NK-92 (cell line): ENCODE results near the gene MAML2.
"Not testable (repeated sequence)": the region's sequence is repeated elsewhere in the genome, so short reads cannot be mapped to it uniquely, and the experiment has no call there.

ENCODE experiments used
- DNase-seq: peaks from one replicate; lab custom pipeline; 2025; ENCODE audit not compliant: unreplicated experiment; lab: John Stamatoyannopoulos, UW

MAML2 gene

GRCh38 chr11:96272529-96273222 lies 70.3 kb downstream of the MAML2 start:
- no peak for DNase-seq

- no peak for DNase-seq
Observed at GRCh38 chr11:96271777-96272176, 71.2 kb downstream of the MAML2 start.

DNA sequence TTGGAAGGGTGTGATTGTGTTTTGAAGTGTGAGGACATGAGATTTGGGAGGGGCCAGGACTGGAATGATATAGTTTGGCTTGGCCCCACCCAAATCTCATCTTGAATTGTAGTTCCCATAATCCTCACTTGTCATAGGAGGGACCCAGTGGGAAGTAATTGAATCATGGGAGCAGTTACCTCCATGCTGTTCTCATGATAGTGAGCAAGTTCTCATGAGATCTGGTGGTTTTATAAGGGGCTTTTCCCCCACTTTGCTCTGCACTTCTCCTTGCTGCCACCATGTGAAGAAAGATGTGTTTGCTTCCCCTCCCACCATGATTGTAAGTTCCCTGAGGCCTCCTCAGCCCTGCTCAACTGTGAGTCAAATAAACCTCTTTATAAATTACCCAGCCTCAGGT lies 71.6 kb downstream of the MAML2 start:
- not testable (repeated sequence) for DNase-seq

- not testable (repeated sequence) for DNase-seq
Observed at GRCh38 chr11:96268527-96268926, 74.5 kb downstream of the MAML2 start.

DNA sequence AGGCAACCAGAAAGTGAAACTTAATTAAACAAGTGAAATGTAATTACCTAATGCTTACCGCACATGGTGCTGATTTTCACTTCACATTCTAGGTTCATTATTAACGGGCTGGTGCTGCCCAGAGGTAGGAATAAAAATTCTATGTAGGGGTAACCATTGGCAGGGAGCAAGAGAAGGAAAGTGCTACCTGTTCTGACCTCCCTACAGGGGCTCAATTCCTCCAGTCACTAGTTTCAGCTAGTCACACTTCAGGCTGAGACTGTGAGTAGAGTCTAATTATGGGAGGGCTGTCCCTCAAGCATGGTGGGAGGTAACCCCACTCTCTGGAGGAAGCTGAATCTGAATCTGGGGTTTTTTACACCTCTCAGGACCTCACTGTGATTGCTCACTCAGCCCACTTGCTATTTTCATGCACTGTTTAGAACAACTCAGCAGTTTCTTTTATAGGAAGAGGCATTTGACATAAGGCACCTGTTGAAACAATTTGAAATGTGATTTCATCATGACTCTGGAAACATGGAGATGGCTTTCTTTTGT lies 75.4 kb downstream of the MAML2 start:
- no peak for DNase-seq

DNA sequence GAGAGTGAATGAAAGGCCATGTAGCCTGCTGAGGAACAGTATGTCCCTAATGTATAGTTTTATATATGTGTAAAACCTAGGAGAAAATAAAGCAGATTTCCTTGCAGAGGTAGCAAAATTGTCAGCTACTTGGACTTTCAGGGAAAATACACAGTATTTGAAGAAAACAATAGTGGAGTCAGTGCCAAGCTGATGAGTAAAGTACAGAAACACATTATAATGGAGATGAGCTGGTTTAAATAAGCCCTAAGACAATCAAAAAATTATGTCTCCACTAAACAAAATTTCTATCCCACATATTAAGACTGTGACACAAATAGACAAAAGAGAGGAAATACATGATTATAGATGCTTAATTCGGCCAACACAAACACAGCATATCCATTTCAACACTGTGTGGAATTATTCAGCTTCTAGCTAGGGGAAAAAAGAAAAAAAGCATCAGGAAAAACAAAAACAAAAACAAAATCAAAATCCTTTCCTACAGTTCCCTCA lies 75.9 kb downstream of the MAML2 start:
- no peak for DNase-seq

DNA sequence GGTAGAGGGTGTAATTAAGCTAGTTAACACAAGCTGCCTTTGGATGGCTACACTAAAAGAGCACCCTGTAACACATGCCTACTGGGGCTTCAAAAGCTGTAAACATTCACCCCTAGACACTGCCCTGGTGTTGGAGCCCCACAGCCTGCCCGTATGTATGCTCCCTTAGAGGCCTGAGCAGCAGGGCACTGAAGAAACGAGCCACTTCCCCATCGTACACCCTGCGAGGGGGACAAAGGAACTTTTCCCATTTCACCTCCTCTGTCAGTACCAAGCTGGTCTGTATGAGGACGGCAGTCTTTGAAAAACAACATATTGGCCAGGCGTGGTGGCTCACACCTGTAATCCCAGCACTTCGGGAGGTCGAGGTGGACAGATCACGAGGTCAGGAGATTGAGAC lies 77.0 kb downstream of the MAML2 start:
- DNase-seq: no peak

GRCh38 chr11:96265220-96265737 lies 77.7 kb downstream of the MAML2 start:
- no peak for DNase-seq

DNA sequence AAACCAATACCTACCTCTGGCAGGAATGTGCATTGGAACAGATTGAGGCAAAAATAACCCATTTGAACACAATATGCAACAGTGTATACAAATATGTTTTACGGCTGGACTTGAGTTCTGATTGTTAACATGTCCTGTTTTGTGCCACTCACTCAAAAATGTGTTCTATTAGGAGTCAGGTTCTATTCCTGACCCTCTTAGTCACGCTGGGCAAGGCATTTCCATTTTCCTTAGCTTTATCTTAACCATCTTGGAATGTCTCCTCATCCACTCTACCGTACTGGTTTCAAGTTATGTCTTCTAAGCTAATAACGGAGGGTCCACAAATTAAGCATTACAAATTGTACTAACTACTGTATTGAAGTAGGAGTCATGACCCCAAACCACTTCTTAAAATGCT lies 78.6 kb downstream of the MAML2 start:
- DNase-seq: no peak

DNA sequence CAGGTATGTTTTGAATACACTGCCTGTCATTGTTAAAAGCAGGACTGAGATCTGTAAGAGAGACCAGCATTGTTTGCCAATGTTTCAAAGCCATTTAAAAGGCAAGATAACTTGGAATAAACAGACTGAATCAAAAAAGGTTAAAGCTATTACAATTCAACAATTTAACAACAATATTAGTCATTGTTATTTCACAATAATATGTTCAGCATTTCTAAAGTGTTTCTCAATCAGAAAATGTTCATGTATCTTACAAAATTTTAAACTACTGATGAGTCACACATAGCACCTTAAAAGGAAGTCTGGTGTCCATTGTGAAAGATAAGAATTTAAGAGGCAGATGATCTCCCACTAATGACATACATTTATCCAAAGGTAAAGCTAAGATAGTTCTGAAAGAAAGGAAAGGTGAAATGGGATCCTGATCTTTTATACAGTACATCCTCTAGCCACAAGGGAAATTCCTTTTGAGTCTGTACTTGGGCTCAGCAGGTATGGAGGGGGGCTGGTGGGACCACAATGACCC lies 79.7 kb downstream of the MAML2 start:
- DNase-seq: no peak

GRCh38 chr11:96260532-96260931 lies 82.5 kb downstream of the MAML2 start:
- no peak for DNase-seq

GRCh38 chr11:96260067-96260511 lies 82.9 kb downstream of the MAML2 start:
- DNase-seq: no peak

DNA sequence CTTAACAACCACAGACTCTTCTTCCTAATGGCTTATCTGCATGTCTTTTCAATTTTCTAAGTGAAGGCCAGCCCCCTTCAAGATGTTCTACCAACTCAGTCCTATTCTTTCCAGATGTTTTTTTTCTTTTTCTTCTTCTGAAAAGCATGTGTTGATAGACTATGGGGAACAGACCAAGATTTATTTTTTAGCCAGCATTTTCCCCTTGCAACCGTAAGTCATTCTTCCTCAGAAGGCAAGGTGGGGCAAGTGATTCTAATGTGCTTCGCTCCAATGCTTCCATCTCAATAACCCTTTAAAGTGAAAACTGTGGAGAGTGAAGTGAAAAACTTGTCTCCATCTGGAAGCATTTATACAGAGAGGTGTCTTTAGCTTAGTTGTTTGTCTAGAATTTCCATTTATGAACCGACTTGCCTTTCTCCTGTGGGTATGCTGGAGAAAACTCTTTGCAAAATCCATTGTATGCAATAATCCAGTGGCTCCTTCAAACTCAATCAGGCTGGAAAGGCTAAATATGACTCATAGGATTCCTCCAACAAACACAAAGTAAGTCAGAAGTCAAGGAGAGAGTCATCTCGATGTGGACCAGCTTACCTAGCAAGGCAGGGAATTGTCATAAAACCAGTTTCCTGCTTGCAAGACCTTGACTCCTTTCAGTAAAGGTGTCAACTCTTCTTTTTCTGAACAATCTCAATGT lies 83.7 kb downstream of the MAML2 start:
- no peak for DNase-seq

GRCh38 chr11:96257972-96258934 lies 84.7 kb downstream of the MAML2 start:
- no peak for DNase-seq

DNA sequence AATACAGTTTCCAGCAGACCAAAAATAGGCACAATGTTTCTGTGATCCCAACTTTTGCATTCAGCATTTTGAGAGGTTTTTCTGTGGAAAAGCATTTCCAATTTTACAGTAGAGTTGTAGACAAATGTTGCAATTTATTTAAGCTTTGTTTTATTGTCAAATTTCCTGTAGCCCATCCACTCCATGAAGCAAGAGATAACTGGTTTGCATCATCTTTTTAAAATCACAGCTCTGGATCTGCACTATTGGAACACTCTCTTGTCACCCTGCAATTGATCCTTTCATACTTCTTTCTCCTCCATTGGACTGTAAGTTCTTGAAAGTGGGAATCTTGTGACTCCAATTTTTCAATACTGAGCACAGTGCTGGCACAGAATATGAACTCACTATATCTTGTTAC lies 86.0 kb downstream of the MAML2 start:
- DNase-seq: no peak

DNA sequence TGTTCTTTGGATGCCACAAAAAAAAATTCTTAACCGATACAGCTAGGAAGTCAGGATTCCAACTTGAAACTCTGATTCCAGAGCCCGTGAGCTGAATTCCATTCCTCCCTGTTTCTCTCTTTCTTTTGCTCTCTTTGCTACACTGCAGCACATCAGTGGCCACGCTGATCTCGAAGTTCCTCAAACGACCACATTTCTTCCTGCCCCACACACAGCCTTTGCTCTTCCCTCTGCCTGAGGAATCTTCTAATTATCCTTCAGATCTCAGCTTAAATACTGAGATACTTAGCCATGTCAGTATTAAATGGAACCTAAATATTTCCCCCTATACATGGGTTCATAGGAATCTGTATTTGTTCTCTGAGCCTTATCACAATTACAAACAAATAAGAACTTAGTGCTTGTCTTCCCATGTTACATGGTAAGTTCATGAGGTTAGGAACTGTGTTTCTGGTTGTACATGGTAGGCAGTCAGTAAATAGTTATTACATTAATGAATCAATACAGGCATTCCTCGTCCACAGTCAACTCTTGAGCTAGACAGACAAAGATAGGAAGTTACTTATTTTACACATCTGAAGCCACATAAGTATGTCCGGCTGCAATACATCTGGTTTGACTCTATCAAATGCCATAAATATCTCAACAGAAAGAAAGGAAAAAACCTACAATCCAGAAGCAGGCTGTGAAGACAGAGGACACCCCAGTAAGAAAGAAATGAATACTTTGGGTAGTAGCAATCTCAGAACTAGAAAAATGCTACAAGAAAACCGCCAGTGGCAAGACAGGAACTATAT lies 86.6 kb downstream of the MAML2 start:
- DNase-seq: no peak

- DNase-seq: no peak
Observed at GRCh38 chr11:96254854-96255253, 88.1 kb downstream of the MAML2 start.

- no peak for DNase-seq
Observed at GRCh38 chr11:96254087-96254486, 88.9 kb downstream of the MAML2 start.

- DNase-seq: no peak
Observed at GRCh38 chr11:96246718-96247552, 96.1 kb downstream of the MAML2 start.
